GM23338 (cell line): Measurements from ENCODE around the gene DMKN. TPM values are rescaled to one million over a fixed set of nuclear protein-coding genes. Genes with fewer than 3 reads are reported as not detected.

Source experiments
- ATAC-seq: fragments of 200-7000 bp; cut with Tn5 transposase; 3 replicates; pipeline ENCODE4 v1.9.1; 2020
- DNase-seq: peaks from one replicate; pipeline ENCODE4 v3.0.0-alpha.2; 2015; ENCODE audit warnings: low spot score
- H2AFZ ChIP-seq: fragments of 200-600 bp; sonication (generic); 2 replicates; pipeline ENCODE4 v1.8.0; 2016; ENCODE audit warnings: antibody characterized with exemption, mild to moderate bottlenecking, moderate library complexity
- H3F3A ChIP-seq: fragments of 200-600 bp; sonication (generic); replicated peaks from 2 replicates; pipeline ENCODE4 v1.8.0; 2017; ENCODE audit warnings: antibody characterized with exemption, mixed run types, low read depth
- H3K27ac ChIP-seq: fragments of 200-600 bp; sonication (generic); 2 replicates; pipeline ENCODE4 v1.6.1; 2016; ENCODE audit warnings: low read depth
- H3K27me3 ChIP-seq: fragments of 200-600 bp; sonication (generic); 2 replicates; pipeline ENCODE4 v1.8.0; 2016; ENCODE audit warnings: mild to moderate bottlenecking, mixed run types, moderate library complexity; ENCODE audit not compliant: insufficient read depth
- H3K36me3 ChIP-seq: fragments of 200-600 bp; sonication (generic); 2 replicates; pipeline ENCODE4 v1.8.0; 2016; ENCODE audit warnings: mild to moderate bottlenecking; ENCODE audit not compliant: insufficient read depth
- H3K4me1 ChIP-seq: fragments of 200-600 bp; sonication (generic); 2 replicates; pipeline ENCODE4 v1.8.0; 2016; ENCODE audit warnings: mild to moderate bottlenecking, moderate library complexity; ENCODE audit not compliant: insufficient read depth
- H3K4me2 ChIP-seq: fragments of 200-600 bp; sonication (generic); 2 replicates; pipeline ENCODE4 v1.7.1; 2017; ENCODE audit warnings: mixed run types
- H3K4me3 ChIP-seq: fragments of 200-600 bp; sonication (generic); 2 replicates; pipeline ENCODE4 v1.6.1; 2016; ENCODE audit warnings: mixed run types
- H3K79me2 ChIP-seq: fragments of 200-600 bp; sonication (generic); replicated peaks from 2 replicates; pipeline ENCODE4 v1.8.0; 2017; ENCODE audit warnings: mild to moderate bottlenecking; ENCODE audit not compliant: insufficient read depth
- H3K9me2 ChIP-seq: fragments of 200-600 bp; sonication (generic); 2 replicates; pipeline ENCODE4 v1.8.0; 2017; ENCODE audit not compliant: insufficient read depth
- H4K20me1 ChIP-seq: fragments of 200-600 bp; sonication (generic); replicated peaks from 2 replicates; pipeline ENCODE4 v1.8.0; 2017; ENCODE audit warnings: mild to moderate bottlenecking; ENCODE audit not compliant: insufficient read depth
- H3K27ac Mint-ChIP-seq: 2 replicates; pipeline ENCODE4 v1.8.0; 2020; ENCODE audit warnings: inconsistent platforms, mild to moderate bottlenecking, moderate library complexity, mixed read lengths
- H3K27me3 Mint-ChIP-seq: 3 replicates; pipeline ENCODE4 v1.8.0; 2022; ENCODE audit warnings: low read depth, mild to moderate bottlenecking, moderate library complexity, mixed read lengths, inconsistent platforms; ENCODE audit not compliant: insufficient read depth, poor library complexity
- H3K36me3 Mint-ChIP-seq: 3 replicates; pipeline ENCODE4 v1.8.0; 2021; ENCODE audit warnings: low read depth, mild to moderate bottlenecking, inconsistent platforms, moderate library complexity, mixed read lengths
- H3K4me1 Mint-ChIP-seq: 3 replicates; pipeline ENCODE4 v1.8.0; 2020; ENCODE audit warnings: mild to moderate bottlenecking, inconsistent platforms, mixed read lengths
- H3K4me3 Mint-ChIP-seq: 3 replicates; pipeline ENCODE4 v1.8.0; 2021; ENCODE audit warnings: moderate library complexity, mild to moderate bottlenecking, inconsistent platforms, mixed read lengths
- H3K9me3 Mint-ChIP-seq: 3 replicates; pipeline ENCODE4 v1.8.0; 2020; ENCODE audit warnings: moderate library complexity, mild to moderate bottlenecking, inconsistent platforms, mixed read lengths
- CREB1 ChIP-seq: fragments of 250-450 bp; sonication (Bioruptor Pico); IDR thresholded peaks from 2 replicates; pipeline ENCODE4 v1.5.0; 2020; ENCODE audit warnings: low read depth, mild to moderate bottlenecking, moderate library complexity
- EZH2 ChIP-seq: fragments of 200-600 bp; sonication (generic); IDR thresholded peaks from one replicate; pipeline ENCODE4 v1.8.0; 2017; ENCODE audit warnings: antibody characterized with exemption, mild to moderate bottlenecking, low read depth; ENCODE audit not compliant: unreplicated experiment
- EZH2phosphoT487 ChIP-seq: fragments of 200-600 bp; sonication (generic); IDR thresholded peaks from one replicate; pipeline ENCODE4 v1.8.1; 2018; ENCODE audit warnings: antibody characterized with exemption; ENCODE audit not compliant: unreplicated experiment
- JUNB ChIP-seq: IDR thresholded peaks from one replicate; pipeline ENCODE4 v1.6.1; 2016; ENCODE audit warnings: antibody characterized with exemption; ENCODE audit not compliant: unreplicated experiment
- NANOG ChIP-seq: IDR thresholded peaks from 2 replicates; pipeline ENCODE4 v1.6.1; 2016; ENCODE audit warnings: antibody characterized with exemption, borderline replicate concordance
- POLR2AphosphoS5 ChIP-seq: IDR thresholded peaks from 2 replicates; pipeline ENCODE4 v1.6.1; 2016; ENCODE audit warnings: antibody characterized with exemption, low read depth
- STAT1 ChIP-seq: IDR thresholded peaks from one replicate; pipeline ENCODE4 v1.6.1; 2016; ENCODE audit warnings: antibody characterized with exemption; ENCODE audit not compliant: unreplicated experiment
- ZNF114 ChIP-seq: fragments of 250-450 bp; sonication (Bioruptor Pico); IDR thresholded peaks from 2 replicates; pipeline ENCODE4 v1.5.0; 2020; ENCODE audit warnings: mild to moderate bottlenecking, moderate library complexity
- ZNF331 ChIP-seq: fragments of 250-450 bp; sonication (Bioruptor Pico); IDR thresholded peaks from 2 replicates; pipeline ENCODE4 v1.5.0; 2020; ENCODE audit warnings: low read depth, mild to moderate bottlenecking, moderate library complexity
- polyA plus RNA-seq: library from polyadenylated mRNA; unstranded; fragments of >200 nt; fragmentation: Nextera tagmentation; extraction: Ambion mirVana; gene quantifications from 2 replicates; pipeline ENCODE4 v1.2.1, GENCODE V29; 2016
- total RNA-seq: library from RNA; depleted of rRNA; stranded (reverse); fragments of >200 nt; shearing (Covaris generic); gene quantifications from 2 replicates; pipeline ENCODE4 v1.2.3, GENCODE V29; 2014
- TF ChIP-seq, protein P1 (sequence below): fragments of 250-450 bp; sonication (Bioruptor Pico); IDR thresholded peaks from 2 replicates; pipeline ENCODE4 v1.5.0; 2020; ENCODE audit warnings: mild to moderate bottlenecking, moderate library complexity
- TF ChIP-seq, protein P2 (sequence below): IDR thresholded peaks from one replicate; pipeline ENCODE4 v1.6.1; 2018; ENCODE audit warnings: antibody characterized with exemption; ENCODE audit not compliant: unreplicated experiment
- TF ChIP-seq, protein P3 (sequence below): IDR thresholded peaks from 2 replicates; pipeline ENCODE4 v1.6.1; 2016; ENCODE audit warnings: antibody characterized with exemption
- TF ChIP-seq, protein P4 (sequence below), 2 experiments: fragments of 200-600 bp in 1 of 2; sonication (generic) in 1 of 2; conservative IDR thresholded peaks; 2 replicates each; pipeline versions ENCODE4 v1.5.1 to v1.6.1; 2016 to 2017; ENCODE audit warnings: antibody characterized with exemption in 2 of 2, low read depth in 2 of 2, mild to moderate bottlenecking in 2 of 2, moderate library complexity in 1 of 2

DMKN gene
- total and polyA plus RNA-seq, 2 experiments from 2014 or later: 259 to 569 TPM

DNA sequence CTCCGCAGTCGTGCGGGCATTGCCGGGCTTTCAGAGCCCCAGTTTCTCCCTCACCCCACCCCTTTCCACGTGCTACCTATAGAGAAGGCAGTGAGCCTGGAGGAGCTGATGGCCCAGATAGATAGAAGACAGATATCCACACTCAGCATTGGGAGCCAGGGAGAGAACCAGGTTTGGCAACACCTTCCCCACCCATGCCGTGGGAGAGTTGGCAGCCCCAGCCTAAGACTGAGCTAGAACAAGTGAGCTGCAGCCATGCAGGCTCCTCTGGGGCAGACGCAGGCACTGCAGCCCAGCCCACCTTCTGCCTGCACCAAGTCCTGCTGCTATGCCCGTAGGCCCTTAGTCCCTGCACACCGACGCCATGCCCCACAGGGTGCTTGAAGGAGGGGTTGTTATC, 12.8 kb downstream of the DMKN start:
- no peak overlapping the region for H3K4me3 Mint-ChIP-seq
- Histone ChIP-seq H3K79me2 (no peaks in the 10 kb centered on the region), H2AFZ (no peak overlapping the region), H3K4me1 (no peaks in the 10 kb centered on the region), H3K27me3 (no peaks in the 10 kb centered on the region), H3K4me2 (no peak overlapping the region), H3K9me2 (no peaks in the 10 kb centered on the region), H3K4me3 (no peak overlapping the region), H3K36me3 (peaks cover 24% of the 10 kb centered on the region), H4K20me1 (peaks cover 13% of the 10 kb centered on the region), H3K27ac (no peak overlapping the region), H3F3A (peaks cover 11% of the 10 kb centered on the region; the same call in 1 of the 2 replicates)
- H3K27me3 Mint-ChIP-seq: peaks cover 18% of the 10 kb centered on the region
- H3K9me3 Mint-ChIP-seq: no peaks in the 10 kb centered on the region
- no peak for ATAC-seq
- DNase-seq: no peak
- peaks cover 86% of the 10 kb centered on the region for H3K36me3 Mint-ChIP-seq
- H3K4me1 Mint-ChIP-seq: peaks cover 19% of the 10 kb centered on the region
- TF ChIP-seq, protein P1, sequence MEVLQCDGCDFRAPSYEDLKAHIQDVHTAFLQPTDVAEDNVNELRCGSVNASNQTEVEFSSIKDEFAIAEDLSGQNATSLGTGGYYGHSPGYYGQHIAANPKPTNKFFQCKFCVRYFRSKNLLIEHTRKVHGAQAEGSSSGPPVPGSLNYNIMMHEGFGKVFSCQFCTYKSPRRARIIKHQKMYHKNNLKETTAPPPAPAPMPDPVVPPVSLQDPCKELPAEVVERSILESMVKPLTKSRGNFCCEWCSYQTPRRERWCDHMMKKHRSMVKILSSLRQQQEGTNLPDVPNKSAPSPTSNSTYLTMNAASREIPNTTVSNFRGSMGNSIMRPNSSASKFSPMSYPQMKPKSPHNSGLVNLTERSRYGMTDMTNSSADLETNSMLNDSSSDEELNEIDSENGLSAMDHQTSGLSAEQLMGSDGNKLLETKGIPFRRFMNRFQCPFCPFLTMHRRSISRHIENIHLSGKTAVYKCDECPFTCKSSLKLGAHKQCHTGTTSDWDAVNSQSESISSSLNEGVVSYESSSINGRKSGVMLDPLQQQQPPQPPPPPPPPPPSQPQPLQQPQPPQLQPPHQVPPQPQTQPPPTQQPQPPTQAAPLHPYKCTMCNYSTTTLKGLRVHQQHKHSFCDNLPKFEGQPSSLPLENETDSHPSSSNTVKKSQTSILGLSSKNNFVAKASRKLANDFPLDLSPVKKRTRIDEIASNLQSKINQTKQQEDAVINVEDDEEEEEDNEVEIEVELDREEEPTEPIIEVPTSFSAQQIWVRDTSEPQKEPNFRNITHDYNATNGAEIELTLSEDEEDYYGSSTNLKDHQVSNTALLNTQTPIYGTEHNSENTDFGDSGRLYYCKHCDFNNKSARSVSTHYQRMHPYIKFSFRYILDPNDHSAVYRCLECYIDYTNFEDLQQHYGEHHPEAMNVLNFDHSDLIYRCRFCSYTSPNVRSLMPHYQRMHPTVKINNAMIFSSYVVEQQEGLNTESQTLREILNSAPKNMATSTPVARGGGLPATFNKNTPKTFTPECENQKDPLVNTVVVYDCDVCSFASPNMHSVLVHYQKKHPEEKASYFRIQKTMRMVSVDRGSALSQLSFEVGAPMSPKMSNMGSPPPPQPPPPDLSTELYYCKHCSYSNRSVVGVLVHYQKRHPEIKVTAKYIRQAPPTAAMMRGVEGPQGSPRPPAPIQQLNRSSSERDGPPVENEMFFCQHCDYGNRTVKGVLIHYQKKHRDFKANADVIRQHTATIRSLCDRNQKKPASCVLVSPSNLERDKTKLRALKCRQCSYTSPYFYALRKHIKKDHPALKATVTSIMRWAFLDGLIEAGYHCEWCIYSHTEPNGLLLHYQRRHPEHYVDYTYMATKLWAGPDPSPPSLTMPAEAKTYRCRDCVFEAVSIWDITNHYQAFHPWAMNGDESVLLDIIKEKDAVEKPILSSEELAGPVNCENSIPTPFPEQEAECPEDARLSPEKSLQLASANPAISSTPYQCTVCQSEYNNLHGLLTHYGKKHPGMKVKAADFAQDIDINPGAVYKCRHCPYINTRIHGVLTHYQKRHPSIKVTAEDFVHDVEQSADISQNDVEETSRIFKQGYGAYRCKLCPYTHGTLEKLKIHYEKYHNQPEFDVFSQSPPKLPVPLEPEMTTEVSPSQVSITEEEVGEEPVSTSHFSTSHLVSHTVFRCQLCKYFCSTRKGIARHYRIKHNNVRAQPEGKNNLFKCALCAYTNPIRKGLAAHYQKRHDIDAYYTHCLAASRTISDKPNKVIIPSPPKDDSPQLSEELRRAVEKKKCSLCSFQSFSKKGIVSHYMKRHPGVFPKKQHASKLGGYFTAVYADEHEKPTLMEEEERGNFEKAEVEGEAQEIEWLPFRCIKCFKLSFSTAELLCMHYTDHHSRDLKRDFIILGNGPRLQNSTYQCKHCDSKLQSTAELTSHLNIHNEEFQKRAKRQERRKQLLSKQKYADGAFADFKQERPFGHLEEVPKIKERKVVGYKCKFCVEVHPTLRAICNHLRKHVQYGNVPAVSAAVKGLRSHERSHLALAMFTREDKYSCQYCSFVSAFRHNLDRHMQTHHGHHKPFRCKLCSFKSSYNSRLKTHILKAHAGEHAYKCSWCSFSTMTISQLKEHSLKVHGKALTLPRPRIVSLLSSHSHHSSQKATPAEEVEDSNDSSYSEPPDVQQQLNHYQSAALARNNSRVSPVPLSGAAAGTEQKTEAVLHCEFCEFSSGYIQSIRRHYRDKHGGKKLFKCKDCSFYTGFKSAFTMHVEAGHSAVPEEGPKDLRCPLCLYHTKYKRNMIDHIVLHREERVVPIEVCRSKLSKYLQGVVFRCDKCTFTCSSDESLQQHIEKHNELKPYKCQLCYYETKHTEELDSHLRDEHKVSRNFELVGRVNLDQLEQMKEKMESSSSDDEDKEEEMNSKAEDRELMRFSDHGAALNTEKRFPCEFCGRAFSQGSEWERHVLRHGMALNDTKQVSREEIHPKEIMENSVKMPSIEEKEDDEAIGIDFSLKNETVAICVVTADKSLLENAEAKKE (CRISPR knock-in tag): no peak
- no peak for TF ChIP-seq EZH2phosphoT487
- TF ChIP-seq STAT1: no peak
- TF ChIP-seq JUNB: no peak
- no peak for TF ChIP-seq NANOG
- no peak for TF ChIP-seq EZH2
- no peak for TF ChIP-seq ZNF331 (CRISPR knock-in tag)
- no peak for TF ChIP-seq ZNF114 (CRISPR knock-in tag)
- TF ChIP-seq CREB1 (CRISPR knock-in tag): no peak
- TF ChIP-seq POLR2AphosphoS5: no peak
- TF ChIP-seq, protein P2, sequence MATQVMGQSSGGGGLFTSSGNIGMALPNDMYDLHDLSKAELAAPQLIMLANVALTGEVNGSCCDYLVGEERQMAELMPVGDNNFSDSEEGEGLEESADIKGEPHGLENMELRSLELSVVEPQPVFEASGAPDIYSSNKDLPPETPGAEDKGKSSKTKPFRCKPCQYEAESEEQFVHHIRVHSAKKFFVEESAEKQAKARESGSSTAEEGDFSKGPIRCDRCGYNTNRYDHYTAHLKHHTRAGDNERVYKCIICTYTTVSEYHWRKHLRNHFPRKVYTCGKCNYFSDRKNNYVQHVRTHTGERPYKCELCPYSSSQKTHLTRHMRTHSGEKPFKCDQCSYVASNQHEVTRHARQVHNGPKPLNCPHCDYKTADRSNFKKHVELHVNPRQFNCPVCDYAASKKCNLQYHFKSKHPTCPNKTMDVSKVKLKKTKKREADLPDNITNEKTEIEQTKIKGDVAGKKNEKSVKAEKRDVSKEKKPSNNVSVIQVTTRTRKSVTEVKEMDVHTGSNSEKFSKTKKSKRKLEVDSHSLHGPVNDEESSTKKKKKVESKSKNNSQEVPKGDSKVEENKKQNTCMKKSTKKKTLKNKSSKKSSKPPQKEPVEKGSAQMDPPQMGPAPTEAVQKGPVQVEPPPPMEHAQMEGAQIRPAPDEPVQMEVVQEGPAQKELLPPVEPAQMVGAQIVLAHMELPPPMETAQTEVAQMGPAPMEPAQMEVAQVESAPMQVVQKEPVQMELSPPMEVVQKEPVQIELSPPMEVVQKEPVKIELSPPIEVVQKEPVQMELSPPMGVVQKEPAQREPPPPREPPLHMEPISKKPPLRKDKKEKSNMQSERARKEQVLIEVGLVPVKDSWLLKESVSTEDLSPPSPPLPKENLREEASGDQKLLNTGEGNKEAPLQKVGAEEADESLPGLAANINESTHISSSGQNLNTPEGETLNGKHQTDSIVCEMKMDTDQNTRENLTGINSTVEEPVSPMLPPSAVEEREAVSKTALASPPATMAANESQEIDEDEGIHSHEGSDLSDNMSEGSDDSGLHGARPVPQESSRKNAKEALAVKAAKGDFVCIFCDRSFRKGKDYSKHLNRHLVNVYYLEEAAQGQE: no peak
- TF ChIP-seq, protein P3, sequence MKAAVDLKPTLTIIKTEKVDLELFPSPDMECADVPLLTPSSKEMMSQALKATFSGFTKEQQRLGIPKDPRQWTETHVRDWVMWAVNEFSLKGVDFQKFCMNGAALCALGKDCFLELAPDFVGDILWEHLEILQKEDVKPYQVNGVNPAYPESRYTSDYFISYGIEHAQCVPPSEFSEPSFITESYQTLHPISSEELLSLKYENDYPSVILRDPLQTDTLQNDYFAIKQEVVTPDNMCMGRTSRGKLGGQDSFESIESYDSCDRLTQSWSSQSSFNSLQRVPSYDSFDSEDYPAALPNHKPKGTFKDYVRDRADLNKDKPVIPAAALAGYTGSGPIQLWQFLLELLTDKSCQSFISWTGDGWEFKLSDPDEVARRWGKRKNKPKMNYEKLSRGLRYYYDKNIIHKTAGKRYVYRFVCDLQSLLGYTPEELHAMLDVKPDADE: no peak
- TF ChIP-seq, protein P4, sequence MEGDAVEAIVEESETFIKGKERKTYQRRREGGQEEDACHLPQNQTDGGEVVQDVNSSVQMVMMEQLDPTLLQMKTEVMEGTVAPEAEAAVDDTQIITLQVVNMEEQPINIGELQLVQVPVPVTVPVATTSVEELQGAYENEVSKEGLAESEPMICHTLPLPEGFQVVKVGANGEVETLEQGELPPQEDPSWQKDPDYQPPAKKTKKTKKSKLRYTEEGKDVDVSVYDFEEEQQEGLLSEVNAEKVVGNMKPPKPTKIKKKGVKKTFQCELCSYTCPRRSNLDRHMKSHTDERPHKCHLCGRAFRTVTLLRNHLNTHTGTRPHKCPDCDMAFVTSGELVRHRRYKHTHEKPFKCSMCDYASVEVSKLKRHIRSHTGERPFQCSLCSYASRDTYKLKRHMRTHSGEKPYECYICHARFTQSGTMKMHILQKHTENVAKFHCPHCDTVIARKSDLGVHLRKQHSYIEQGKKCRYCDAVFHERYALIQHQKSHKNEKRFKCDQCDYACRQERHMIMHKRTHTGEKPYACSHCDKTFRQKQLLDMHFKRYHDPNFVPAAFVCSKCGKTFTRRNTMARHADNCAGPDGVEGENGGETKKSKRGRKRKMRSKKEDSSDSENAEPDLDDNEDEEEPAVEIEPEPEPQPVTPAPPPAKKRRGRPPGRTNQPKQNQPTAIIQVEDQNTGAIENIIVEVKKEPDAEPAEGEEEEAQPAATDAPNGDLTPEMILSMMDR (conservative IDR thresholded peaks at IDR 0.05; ENCODE audit: low read depth in 2 of 2): no peak
- peak overlapping the region; percentile 71; the same call in 1 of the 2 replicates for H3K27ac Mint-ChIP-seq
